ENCODE results near the gene SLITRK3. TPM values are rescaled to one million over a fixed set of nuclear protein-coding genes. Genes with fewer than 3 reads are reported as not detected.

The SLITRK3 gene
- not detected for polyA plus RNA-seq

DNA sequence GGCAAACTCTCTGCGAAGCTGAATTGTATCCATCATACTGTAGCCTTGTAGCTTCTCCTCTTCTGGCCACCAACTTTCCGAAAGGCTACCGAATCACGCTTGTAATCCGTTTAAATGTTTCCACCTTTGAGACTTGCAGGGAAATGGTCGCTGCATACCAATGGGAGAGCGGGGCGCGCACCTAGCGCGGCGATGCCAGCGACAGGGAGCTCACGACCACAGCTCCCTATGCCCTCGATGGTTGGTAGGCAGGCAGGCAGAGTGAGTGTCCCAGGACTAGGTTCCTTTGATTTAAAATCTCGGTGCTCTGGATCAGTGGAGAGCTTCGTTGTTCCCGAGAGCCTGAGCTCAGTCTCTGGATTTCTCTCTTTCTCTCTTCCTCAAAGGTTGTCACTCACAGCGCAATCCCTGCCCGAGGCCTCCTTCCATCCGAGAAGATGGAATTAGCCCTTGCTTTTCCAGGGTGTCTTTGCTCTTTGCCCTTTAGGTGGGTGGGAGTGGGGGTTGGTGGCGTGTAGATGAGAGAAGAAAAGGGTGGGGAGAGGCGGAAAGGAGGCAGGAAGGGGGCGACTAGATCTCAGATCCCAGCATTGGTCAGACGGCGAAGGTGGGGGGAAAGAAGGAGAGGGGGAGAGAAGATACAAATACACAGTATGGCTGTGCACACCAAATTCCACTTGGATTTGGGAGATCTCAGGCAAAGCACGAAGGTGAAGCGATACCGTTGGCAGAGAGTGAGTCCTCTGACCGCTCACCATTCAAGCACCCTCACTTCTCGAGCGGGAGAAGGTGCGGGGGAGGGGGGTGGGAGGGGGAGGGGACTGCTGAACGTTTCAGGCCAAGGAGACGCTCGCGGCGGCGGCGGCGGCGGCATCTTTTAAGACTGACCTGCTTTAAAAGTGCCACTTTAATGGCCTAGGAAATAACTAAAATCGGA lies at the start of gene SLITRK3:
Gene SLITRK3, minus strand, starts transcription at position 745 of the 937 bp plus-strand sequence. CDS start 5,554 bp downstream, outside the sequence.
- Mint-ChIP-seq H3K27me3 (peaks cover 39% of the 10 kb centered on the region), H3K4me3 (peak within 1 kb of the TSS in 2 of 4 donors; percentile 56 to 66), H3K4me1 (peaks cover 0 to 3% (median 0%) of the 10 kb centered on the region in 3 donors), H3K36me3 (peaks cover 2% of the 10 kb centered on the region), H3K9me3 (no peaks in the 10 kb centered on the region), H3K27ac (no peak within 1 kb of the TSS)

DNA sequence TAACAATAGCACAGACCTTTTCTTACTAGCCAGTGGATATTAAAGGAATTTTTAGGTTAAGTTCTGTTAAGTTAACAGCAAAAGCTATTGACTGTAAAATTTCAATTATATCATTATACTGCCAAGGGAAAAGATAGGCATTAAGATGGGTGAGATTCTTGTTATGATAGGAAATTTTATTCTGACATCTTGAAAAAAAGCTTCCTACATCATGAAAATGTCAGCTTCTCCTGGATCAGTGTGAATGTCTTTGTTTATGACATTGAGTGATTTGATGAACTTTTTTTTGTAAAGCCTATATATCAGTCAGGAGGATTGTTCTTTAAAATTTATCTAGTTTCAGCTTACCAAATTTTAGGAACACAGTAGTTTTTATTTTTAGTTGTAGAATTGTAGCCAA lies 47.4 kb upstream of the SLITRK3 start:
- H3K27ac Mint-ChIP-seq: no peak overlapping the region
- no peaks in the 10 kb centered on the region for H3K36me3 Mint-ChIP-seq
- no peaks in the 10 kb centered on the region for H3K27me3 Mint-ChIP-seq
- no peaks in the 10 kb centered on the region for H3K4me1 Mint-ChIP-seq
- H3K9me3 Mint-ChIP-seq: peaks cover 0 to 4% (median 2%) of the 10 kb centered on the region in 3 donors
- no peak overlapping the region for H3K4me3 Mint-ChIP-seq

DNA sequence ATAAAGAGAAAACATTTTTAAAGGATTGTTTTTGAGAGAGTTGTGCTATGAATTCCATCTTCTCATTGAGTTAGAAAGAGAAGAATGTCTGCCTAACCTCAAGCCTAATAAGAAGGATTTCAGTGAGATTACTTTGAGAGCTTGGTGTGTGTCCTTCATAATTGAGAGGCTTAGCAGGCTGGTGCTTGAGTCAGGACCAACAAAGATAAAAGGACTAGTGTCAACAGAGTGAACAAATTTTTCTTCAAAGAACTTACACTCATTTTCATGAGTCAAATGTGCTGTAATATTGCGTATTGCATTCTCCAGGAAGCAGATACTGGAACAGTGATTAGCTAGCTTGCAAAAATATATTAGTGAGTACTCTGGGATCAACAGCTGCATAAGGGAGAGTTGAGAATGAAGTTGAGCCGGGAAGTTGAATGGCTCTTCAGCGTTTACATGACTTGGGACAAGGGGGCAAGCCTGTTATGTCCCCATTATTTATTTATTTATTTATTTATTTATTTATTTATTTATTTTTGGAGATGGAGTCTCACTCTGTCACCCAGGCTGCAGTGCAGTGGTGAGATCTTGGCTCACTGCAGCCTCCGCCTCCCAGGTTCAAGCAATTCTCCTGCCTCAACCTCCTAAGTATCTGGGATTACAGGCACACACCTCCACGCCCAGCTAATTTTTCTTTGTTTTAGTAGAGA lies 37.5 kb upstream of the SLITRK3 start:
- peaks cover 0 to 2% (median 0%) of the 10 kb centered on the region in 3 donors for H3K9me3 Mint-ChIP-seq
- no peak overlapping the region for H3K27ac Mint-ChIP-seq
- no peaks in the 10 kb centered on the region for H3K4me1 Mint-ChIP-seq
- H3K27me3 Mint-ChIP-seq: no peaks in the 10 kb centered on the region
- no peaks in the 10 kb centered on the region for H3K36me3 Mint-ChIP-seq
- no peak overlapping the region for H3K4me3 Mint-ChIP-seq

DNA sequence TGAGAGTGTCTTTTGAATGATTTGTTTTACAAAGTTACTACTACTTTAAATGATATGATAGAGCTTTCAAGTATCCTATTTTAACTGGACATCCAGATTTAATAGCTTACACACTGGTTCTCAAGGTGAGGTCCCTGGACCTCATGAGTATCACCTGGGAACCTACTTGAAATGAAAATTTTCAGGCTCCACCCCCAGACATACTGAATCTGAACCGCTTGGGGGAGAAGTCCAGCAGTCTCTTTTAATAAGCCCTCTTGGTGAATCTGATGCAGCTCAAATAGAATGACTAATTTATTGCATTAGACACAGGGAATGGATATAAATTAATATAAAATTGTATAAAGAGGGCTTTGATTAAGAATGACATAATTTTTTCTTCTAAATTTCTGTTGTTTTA lies 29.4 kb upstream of the SLITRK3 start:
- no peaks in the 10 kb centered on the region for H3K27me3 Mint-ChIP-seq
- H3K27ac Mint-ChIP-seq: no peak overlapping the region
- H3K36me3 Mint-ChIP-seq: no peaks in the 10 kb centered on the region
- no peak overlapping the region for H3K4me3 Mint-ChIP-seq
- H3K9me3 Mint-ChIP-seq: peaks cover 0 to 11% (median 4%) of the 10 kb centered on the region in 3 donors
- no peaks in the 10 kb centered on the region for H3K4me1 Mint-ChIP-seq

GRCh38 chr3:165217739-165218138 lies 21.6 kb upstream of the SLITRK3 start:
- H3K27me3 Mint-ChIP-seq: no peaks in the 10 kb centered on the region
- H3K4me1 Mint-ChIP-seq: no peaks in the 10 kb centered on the region
- no peaks in the 10 kb centered on the region for H3K9me3 Mint-ChIP-seq
- no peak overlapping the region for H3K27ac Mint-ChIP-seq
- H3K4me3 Mint-ChIP-seq: no peak overlapping the region
- H3K36me3 Mint-ChIP-seq: no peaks in the 10 kb centered on the region

- Mint-ChIP-seq H3K36me3 (no peaks in the 10 kb centered on the region), H3K27ac (no peak overlapping the region), H3K27me3 (no peaks in the 10 kb centered on the region), H3K4me3 (no peak overlapping the region), H3K4me1 (no peaks in the 10 kb centered on the region), H3K9me3 (no peaks in the 10 kb centered on the region)
Measured at GRCh38 chr3:165212580-165212979, 16.4 kb upstream of the SLITRK3 start.

- Mint-ChIP-seq H3K4me3 (no peak overlapping the region), H3K36me3 (no peaks in the 10 kb centered on the region), H3K27me3 (no peaks in the 10 kb centered on the region), H3K9me3 (no peaks in the 10 kb centered on the region), H3K4me1 (no peaks in the 10 kb centered on the region), H3K27ac (no peak overlapping the region)
Measured at GRCh38 chr3:165211721-165212120, 15.5 kb upstream of the SLITRK3 start.

- no peaks in the 10 kb centered on the region for H3K9me3 Mint-ChIP-seq
- no peak overlapping the region for H3K4me3 Mint-ChIP-seq
- H3K27ac Mint-ChIP-seq: no peak overlapping the region
- no peaks in the 10 kb centered on the region for H3K27me3 Mint-ChIP-seq
- H3K4me1 Mint-ChIP-seq: no peaks in the 10 kb centered on the region
- H3K36me3 Mint-ChIP-seq: no peaks in the 10 kb centered on the region
Measured at GRCh38 chr3:165210727-165211126, 14.5 kb upstream of the SLITRK3 start.

GRCh38 chr3:165210132-165210531 lies 13.9 kb upstream of the SLITRK3 start:
- H3K36me3 Mint-ChIP-seq: no peaks in the 10 kb centered on the region
- no peaks in the 10 kb centered on the region for H3K9me3 Mint-ChIP-seq
- no peaks in the 10 kb centered on the region for H3K4me1 Mint-ChIP-seq
- no peak overlapping the region for H3K27ac Mint-ChIP-seq
- no peak overlapping the region for H3K4me3 Mint-ChIP-seq
- no peaks in the 10 kb centered on the region for H3K27me3 Mint-ChIP-seq

DNA sequence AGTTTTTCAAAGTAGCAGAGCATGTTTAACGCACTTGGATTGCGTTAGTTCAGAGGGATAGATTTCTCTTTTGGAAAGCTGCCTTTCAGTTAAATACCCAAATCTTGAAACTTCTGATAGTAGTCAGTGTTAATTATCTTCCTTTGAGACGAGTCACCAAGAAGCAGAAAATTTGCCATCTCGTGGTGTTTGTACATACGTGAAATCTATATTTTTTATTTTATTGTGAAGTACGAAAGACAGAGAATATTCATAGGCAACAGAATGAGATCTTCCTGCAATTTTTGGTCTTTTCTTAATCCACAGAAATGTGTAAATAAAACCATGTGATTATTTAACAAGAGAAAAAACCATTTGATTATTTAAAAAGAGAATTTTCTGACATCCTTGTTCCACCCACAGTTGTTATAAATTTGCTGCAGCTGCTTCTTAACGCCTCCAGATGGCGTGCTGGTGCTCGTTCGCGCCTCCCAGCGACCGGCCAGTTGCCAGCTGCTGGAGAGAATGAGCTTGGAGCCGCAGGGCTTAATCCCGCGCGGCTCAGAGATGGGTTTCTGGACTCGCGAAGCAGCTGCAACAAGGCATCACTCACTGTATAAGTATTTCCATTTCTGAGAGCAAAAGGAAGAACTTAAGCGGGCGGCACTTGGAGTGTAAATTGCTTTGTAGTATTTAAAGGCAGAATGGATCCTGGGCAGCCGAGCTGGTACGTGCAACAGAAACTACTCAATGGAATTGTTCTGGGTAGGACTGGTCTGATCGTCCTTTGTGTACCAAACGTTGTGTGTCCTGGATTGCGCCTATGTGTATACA lies 10.5 kb upstream of the SLITRK3 start:
- Mint-ChIP-seq H3K4me1 (no peaks in the 10 kb centered on the region), H3K36me3 (no peaks in the 10 kb centered on the region), H3K27me3 (no peaks in the 10 kb centered on the region), H3K27ac (no peak overlapping the region), H3K4me3 (peak overlapping the region in 1 of 4 donors; percentile 72), H3K9me3 (no peaks in the 10 kb centered on the region)

DNA sequence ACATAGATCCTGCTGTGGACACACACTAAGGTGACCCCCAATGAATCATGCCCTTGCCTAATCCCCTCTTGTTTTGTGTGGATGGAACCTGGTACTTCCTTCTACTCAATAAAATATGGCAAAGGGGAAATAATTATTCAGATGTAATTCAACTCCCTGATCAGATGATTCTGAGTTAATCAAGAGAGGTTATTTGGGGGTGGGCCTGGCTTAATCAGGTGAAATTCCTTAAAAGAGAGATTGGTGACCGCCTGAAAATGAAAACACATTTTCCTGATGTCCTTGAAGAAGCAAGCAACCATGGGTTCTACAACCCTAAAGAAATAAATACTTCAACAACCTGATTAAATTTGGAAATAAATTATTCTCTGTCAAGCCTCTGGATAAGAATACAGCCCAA lies 8.3 kb upstream of the SLITRK3 start:
- Mint-ChIP-seq H3K4me1 (no peaks in the 10 kb centered on the region), H3K9me3 (no peaks in the 10 kb centered on the region), H3K4me3 (no peak overlapping the region), H3K27ac (no peak overlapping the region), H3K27me3 (no peaks in the 10 kb centered on the region), H3K36me3 (no peaks in the 10 kb centered on the region)

DNA sequence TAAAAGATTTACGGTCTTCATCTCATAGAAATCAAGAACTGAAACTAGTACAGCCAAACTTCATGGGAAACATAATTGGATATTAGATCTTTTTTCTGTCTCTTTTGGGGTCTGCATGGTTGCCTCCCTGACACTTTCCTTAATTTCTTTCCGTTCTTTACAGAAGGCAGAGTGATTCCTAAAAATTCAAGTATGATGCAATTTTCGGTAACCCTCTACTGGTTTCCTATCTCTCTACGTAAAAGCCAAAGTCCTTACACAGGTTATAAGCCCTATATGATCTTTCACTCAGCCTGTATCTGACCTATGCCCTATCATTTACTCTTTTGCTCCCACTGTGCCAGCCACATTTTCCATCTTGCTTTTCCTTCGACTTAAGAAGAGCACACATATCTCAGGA lies 6.8 kb upstream of the SLITRK3 start:
- Mint-ChIP-seq H3K36me3 (no peaks in the 10 kb centered on the region), H3K27ac (no peak overlapping the region), H3K4me1 (no peaks in the 10 kb centered on the region), H3K9me3 (no peaks in the 10 kb centered on the region), H3K4me3 (no peak overlapping the region), H3K27me3 (no peaks in the 10 kb centered on the region)

DNA sequence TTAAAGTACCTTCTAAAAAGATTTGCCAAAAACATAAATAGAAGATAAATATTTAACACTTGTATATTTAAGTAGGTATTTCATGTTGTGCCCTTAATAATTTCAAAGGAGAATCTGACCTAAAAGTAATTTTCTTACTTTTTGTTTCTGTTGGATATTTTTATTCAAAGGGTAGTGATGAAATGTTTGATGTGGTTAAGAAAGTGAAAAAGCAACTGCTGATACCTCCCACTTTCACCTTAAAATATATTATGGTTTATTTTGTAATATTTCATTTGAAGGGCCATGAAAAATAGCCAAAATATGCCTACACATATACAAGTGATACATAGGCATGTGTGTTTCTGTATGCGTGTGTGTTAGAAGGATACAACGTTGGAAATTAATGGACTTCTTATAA lies 5.8 kb upstream of the SLITRK3 start:
- Mint-ChIP-seq H3K36me3 (no peaks in the 10 kb centered on the region), H3K27ac (no peak overlapping the region), H3K9me3 (no peaks in the 10 kb centered on the region), H3K4me3 (no peak overlapping the region), H3K27me3 (peaks cover 6% of the 10 kb centered on the region), H3K4me1 (no peaks in the 10 kb centered on the region)

GRCh38 chr3:165197481-165197800 lies 1.3 kb upstream of the SLITRK3 start:
- Mint-ChIP-seq H3K27me3 (peaks cover 39% of the 10 kb centered on the region), H3K27ac (no peak overlapping the region), H3K4me3 (no peak overlapping the region), H3K4me1 (peaks cover 0 to 3% (median 0%) of the 10 kb centered on the region in 3 donors), H3K9me3 (no peaks in the 10 kb centered on the region), H3K36me3 (no peaks in the 10 kb centered on the region)

Measured in IgD-negative memory B cell (primary cell).